ENCODE data around the gene CHIC2.

Gene CHIC2

GRCh38 chr4:53967986-53968385 is 96.4 kb downstream of the CHIC2 start:
- DNase-seq (ENCODE audit: low read depth): no peak
- H3K4me3 ChIP-seq (ENCODE audit: low read depth, low read length): no peak overlapping the region
- TF ChIP-seq CTCF (IDR thresholded peaks at IDR 0.05; ENCODE audit: insufficient read depth, low read depth, low read length, missing control alignments): no peak

GRCh38 chr4:53963781-53964180 is 100.6 kb downstream of the CHIC2 start:
- no peak for TF ChIP-seq CTCF (IDR thresholded peaks at IDR 0.05; ENCODE audit: insufficient read depth, low read depth, low read length, missing control alignments)
- no peak for DNase-seq (ENCODE audit: low read depth)
- no peak overlapping the region for H3K4me3 ChIP-seq (ENCODE audit: low read depth, low read length)

GRCh38 chr4:53963336-53963735 is 101.1 kb downstream of the CHIC2 start:
- no peak for TF ChIP-seq CTCF (IDR thresholded peaks at IDR 0.05; ENCODE audit: insufficient read depth, low read depth, low read length, missing control alignments)
- H3K4me3 ChIP-seq (ENCODE audit: low read depth, low read length): no peak overlapping the region
- DNase-seq (ENCODE audit: low read depth): no peak

- H3K4me3 ChIP-seq (ENCODE audit: low read depth, low read length): no peak overlapping the region
- DNase-seq (ENCODE audit: low read depth): no peak
- TF ChIP-seq CTCF (IDR thresholded peaks at IDR 0.05; ENCODE audit: insufficient read depth, low read depth, low read length, missing control alignments): no peak
These were observed 101.7 kb downstream of the CHIC2 start for GRCh38 chr4:53962516-53963225.

GRCh38 chr4:53961351-53961750 is 103.1 kb downstream of the CHIC2 start:
- no peak for TF ChIP-seq CTCF (IDR thresholded peaks at IDR 0.05; ENCODE audit: insufficient read depth, low read depth, low read length, missing control alignments)
- H3K4me3 ChIP-seq (ENCODE audit: low read depth, low read length): no peak overlapping the region
- DNase-seq (ENCODE audit: low read depth): no peak

GRCh38 chr4:53960843-53961242 is 103.6 kb downstream of the CHIC2 start:
- TF ChIP-seq CTCF (IDR thresholded peaks at IDR 0.05; ENCODE audit: insufficient read depth, low read depth, low read length, missing control alignments): no peak
- no peak for DNase-seq (ENCODE audit: low read depth)
- H3K4me3 ChIP-seq (ENCODE audit: low read depth, low read length): no peak overlapping the region
